Lower leg skin (tissue), 4 donors: ENCODE results near the gene GMPR. TPM values are rescaled to one million over a fixed set of nuclear protein-coding genes. Genes with fewer than 3 reads are reported as not detected.

Source experiments
- DNase-seq, 2 donors: peaks; one replicate each; pipeline ENCODE4 v3.0.0-alpha.2; 2019; ENCODE audit warnings: low spot score in 2 of 2
- H3K4me3 ChIP-seq: fragments of 200-600 bp; sonication (generic); 2 replicates; pipeline ENCODE4 v1.5.1; 2017; ENCODE audit warnings: mild to moderate bottlenecking, low read depth; ENCODE audit not compliant: poor library complexity, severe bottlenecking
- CTCF ChIP-seq, 3 donors: fragments of 450-650 bp; IDR thresholded peaks; one replicate each; pipeline ENCODE4 v1.5.1; 2016; ENCODE audit warnings: antibody characterized with exemption in 3 of 3, mild to moderate bottlenecking in 3 of 3, moderate library complexity in 2 of 3
- POLR2A ChIP-seq, 2 donors: fragments of 450-650 bp; IDR thresholded peaks; one replicate each; pipeline ENCODE4 v1.6.1; 2016 to 2017; ENCODE audit warnings: antibody characterized with exemption in 2 of 2, mild to moderate bottlenecking in 1 of 2, moderate library complexity in 1 of 2
- WGBS, 2 donors: methylation state at CpG; one replicate each; pipeline ENCODE4 v1.1.5; 2018; 5-methylcytosine and 5-hydroxymethylcytosine counted together
- intact Hi-C: fragments of 100-400 bp; cut with DNase I; formaldehyde crosslinking; loops from one replicate; pipeline ENCODE4 v1.15.0; 2023; ENCODE audit warnings: low total_unique reads
- total RNA-seq, 4 donors: library from RNA; depleted of rRNA; stranded (reverse); fragments of >200 nt; gene quantifications; one replicate each; pipeline ENCODE4 v1.1.0, GENCODE V29; 2016

The GMPR gene
- total RNA-seq, 4 donors from 2014 or later = 5.2 to 26.7 (median 10.6) TPM

DNA sequence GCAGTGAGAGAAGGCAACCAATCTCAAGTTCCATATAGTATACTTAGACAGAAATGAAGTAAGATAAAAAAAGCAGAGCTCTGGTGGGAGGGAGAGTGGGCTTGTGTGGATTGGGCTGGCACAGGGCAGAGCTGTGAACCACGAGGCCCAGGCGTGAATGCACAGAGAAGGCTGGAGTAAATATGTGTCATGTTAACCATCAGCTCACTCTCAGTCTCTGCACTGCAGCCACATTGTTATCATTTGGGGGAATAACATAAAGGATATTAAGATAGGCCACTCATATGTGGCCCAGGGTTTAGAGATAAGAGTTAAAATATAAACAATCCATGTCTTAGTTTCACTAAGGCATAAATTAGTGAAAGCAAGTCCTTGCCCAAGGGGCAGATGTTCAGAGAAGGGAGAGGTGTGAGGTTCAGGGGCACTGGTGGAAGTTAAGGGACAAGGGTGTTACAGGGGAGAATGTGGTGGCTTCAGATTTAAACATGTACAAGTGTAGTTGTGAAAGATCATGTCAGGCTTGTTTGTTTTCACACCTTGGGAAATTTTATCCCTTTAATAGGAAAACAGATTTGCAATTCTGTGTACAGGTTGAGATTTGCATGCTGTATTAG is 14.4 kb downstream of the GMPR start:
- TF ChIP-seq POLR2A (IDR thresholded peaks at IDR 0.05) = no peak
- no peak for TF ChIP-seq CTCF (IDR thresholded peaks at IDR 0.05)
- intact Hi-C loops = no loop called here
- WGBS, 2 donors = 80 to 81% methylated on average over 2 of the region's 2 CpGs
- no peak for DNase-seq
- no peak overlapping the region for H3K4me3 ChIP-seq

- TF ChIP-seq POLR2A (IDR thresholded peaks at IDR 0.05) (no peak), CTCF (IDR thresholded peaks at IDR 0.05) (no peak)
- WGBS, 2 donors = 87 to 89% methylated on average over 10 of the region's 10 CpGs
- H3K4me3 ChIP-seq = no peak overlapping the region
- intact Hi-C loops = no loop called here
- DNase-seq = no peak
Observed at GRCh38 chr6:16253399-16254144, 15.2 kb downstream of the GMPR start.

DNA sequence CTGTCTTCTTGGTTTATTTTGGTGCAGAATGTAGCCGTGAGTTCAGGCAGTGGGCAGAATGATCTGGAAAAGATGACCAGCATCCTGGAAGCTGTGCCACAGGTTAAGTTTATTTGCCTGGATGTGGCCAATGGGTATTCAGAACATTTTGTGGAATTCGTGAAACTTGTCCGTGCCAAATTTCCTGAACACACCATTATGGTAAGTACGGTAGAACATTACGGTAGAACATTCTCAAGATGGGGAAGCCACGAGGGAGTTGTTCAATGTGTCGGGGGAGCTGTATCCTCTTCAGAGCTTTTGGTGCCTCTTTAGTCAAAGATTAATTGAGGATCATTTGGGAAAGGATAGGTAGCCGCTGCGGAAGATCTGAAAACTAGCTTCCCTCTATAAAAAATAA is 16.1 kb downstream of the GMPR start:
- WGBS, 2 donors = 93 to 97% methylated on average over 9 of the region's 9 CpGs
- TF ChIP-seq POLR2A (IDR thresholded peaks at IDR 0.05) (no peak), CTCF (IDR thresholded peaks at IDR 0.05) (no peak)
- H3K4me3 ChIP-seq = no peak overlapping the region
- DNase-seq = no peak
- intact Hi-C loops = no loop called here

- DNase-seq = no peak
- H3K4me3 ChIP-seq = no peak overlapping the region
- intact Hi-C loops = no loop called here
- WGBS, 2 donors = 94 to 97% methylated on average over 2 of the region's 2 CpGs
- TF ChIP-seq CTCF (IDR thresholded peaks at IDR 0.05) = no peak
Observed at GRCh38 chr6:16256781-16257180, 18.4 kb downstream of the GMPR start.

DNA sequence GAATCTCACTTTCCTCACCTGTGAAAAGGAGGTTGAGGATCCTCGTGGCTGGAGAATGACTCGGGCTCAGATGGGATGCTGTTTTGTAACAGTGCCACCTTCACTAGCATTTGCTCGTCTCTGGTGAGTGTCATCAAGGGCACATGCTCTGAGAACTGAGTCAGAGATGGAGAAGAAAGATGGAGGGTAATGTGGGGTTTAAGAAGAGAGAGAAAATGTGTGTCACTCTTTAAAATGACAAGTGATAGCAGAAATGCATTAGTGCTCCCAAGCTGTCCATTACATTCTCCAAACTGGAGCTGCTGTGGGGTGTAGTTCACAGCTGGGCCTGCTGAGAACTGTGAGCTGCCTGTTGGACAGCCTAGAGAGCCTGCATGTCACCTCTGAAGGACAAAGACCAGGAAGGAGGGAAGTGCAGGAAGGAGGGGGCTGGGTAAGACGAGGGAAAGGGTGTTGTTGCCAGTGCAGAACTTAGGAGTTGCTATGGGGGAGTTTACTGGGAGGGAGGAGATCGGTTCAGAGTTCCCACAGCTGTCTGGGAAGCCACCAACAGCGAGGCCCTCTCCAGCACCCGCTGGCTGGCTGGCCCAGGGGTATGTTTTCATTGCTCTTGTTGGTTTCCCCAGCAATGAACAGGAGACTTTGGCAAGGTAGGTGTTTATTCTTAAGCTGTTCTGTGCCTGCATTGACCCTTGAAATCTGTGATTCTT is 19.8 kb downstream of the GMPR start:
- intact Hi-C loops = no loop called here
- 64 to 67% methylated on average over 7 of the region's 7 CpGs for WGBS, 2 donors
- H3K4me3 ChIP-seq = no peak overlapping the region
- DNase-seq = no peak
- TF ChIP-seq POLR2A (IDR thresholded peaks at IDR 0.05) (no peak), CTCF (IDR thresholded peaks at IDR 0.05) (no peak)
